ENCODE measurements around the gene RIPOR2. TPM values are rescaled to one million over a fixed set of nuclear protein-coding genes. Genes with fewer than 3 reads are reported as not detected.
A peak's percentile ranks its signal among the peaks of the same experiment; 100 is the strongest.

The RIPOR2 gene
- total and polyA plus RNA-seq, 11 donors = 0.76 to 14.2 (median 4.2) TPM

DNA sequence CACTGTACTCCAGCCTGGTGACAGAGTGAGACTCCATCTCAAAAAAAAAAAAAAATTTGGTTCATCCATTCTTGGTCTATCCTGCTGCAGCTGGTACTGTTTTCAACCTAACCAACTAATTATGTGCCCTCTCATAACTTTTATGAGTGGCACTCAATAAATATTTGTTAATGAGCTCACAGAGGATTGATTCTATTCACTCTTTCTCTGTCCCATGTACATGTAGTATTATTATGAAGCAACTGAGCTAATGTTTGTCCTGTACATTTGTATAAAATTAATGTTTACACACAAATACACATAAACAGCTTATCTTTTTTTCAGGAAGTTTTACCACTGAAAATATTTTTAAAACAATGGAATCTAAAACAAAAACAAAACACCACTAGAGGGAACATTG is 10.1 kb downstream of the RIPOR2 start:
- peak overlapping the region in 1 of 12 donors; percentile 65 for H3K27ac ChIP-seq
- peaks cover 0 to 75% (median 11%) of the 10 kb centered on the region in 12 donors for H3K4me1 ChIP-seq
- no peaks in the 10 kb centered on the region for H3K36me3 ChIP-seq
- DNase-seq (no peak), ATAC-seq (no peak)
- intact Hi-C loops (cut with DNase I) = no loop called here
- no peaks in the 10 kb centered on the region for H3K27me3 ChIP-seq
- H3K4me3 ChIP-seq = no peak overlapping the region
- TF ChIP-seq POLR2A (IDR thresholded peaks at IDR 0.05) = no peak
- TF ChIP-seq, protein P1, sequence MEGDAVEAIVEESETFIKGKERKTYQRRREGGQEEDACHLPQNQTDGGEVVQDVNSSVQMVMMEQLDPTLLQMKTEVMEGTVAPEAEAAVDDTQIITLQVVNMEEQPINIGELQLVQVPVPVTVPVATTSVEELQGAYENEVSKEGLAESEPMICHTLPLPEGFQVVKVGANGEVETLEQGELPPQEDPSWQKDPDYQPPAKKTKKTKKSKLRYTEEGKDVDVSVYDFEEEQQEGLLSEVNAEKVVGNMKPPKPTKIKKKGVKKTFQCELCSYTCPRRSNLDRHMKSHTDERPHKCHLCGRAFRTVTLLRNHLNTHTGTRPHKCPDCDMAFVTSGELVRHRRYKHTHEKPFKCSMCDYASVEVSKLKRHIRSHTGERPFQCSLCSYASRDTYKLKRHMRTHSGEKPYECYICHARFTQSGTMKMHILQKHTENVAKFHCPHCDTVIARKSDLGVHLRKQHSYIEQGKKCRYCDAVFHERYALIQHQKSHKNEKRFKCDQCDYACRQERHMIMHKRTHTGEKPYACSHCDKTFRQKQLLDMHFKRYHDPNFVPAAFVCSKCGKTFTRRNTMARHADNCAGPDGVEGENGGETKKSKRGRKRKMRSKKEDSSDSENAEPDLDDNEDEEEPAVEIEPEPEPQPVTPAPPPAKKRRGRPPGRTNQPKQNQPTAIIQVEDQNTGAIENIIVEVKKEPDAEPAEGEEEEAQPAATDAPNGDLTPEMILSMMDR (IDR thresholded peaks at IDR 0.05) = no peak
- H3K9me3 ChIP-seq = no peaks in the 10 kb centered on the region

DNA sequence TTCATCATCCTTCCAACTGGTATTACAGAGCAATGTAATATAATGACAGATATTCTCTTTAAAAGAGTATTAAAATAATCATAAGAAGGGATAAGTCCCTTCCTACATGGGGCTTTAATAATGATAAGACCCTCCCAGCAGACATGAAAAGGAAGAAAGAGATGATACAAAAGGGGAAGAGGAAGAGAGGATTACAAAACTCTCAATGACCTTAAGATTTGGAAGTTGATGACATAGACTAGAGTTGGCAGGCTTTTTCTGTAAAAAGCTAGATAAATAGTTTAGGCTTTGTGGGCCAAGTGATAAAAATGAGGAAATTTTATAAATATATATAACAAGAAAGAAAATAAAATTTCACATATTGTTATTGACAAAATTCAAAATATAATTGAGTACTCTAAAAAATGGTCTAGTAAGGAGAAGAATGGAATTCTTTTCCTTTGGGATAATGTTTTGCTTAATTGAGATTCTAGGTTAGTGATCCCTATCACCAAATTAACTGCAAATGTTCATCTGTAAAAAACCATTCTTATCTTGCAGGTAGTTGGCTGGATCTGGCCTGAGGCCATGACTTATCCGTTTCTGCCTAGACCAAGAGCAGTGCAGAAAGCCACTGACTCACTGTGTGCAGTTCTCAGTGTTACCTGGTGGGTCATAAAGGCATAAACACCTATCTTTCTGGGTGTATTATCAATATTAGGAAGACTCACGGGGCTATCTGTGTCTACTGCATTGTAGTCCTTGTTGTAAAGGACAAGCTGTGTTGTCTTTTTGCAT is 11.0 kb downstream of the RIPOR2 start:
- H3K27me3 ChIP-seq = no peaks in the 10 kb centered on the region
- TF ChIP-seq, protein P1 (IDR thresholded peaks at IDR 0.05) = no peak
- TF ChIP-seq POLR2A (IDR thresholded peaks at IDR 0.05) = no peak
- WGBS, 4 donors = 76 to 85% (median 81%) methylated on average over 2 of the region's 2 CpGs
- intact Hi-C loops (cut with DNase I) = no loop called here
- H3K9me3 ChIP-seq = no peaks in the 10 kb centered on the region
- H3K36me3 ChIP-seq = no peaks in the 10 kb centered on the region
- H3K27ac ChIP-seq = peak overlapping the region in 1 of 12 donors; percentile 65
- ATAC-seq (no peak), DNase-seq (no peak)
- peaks cover 0 to 75% (median 10%) of the 10 kb centered on the region in 12 donors for H3K4me1 ChIP-seq
- H3K4me3 ChIP-seq = no peak overlapping the region

DNA sequence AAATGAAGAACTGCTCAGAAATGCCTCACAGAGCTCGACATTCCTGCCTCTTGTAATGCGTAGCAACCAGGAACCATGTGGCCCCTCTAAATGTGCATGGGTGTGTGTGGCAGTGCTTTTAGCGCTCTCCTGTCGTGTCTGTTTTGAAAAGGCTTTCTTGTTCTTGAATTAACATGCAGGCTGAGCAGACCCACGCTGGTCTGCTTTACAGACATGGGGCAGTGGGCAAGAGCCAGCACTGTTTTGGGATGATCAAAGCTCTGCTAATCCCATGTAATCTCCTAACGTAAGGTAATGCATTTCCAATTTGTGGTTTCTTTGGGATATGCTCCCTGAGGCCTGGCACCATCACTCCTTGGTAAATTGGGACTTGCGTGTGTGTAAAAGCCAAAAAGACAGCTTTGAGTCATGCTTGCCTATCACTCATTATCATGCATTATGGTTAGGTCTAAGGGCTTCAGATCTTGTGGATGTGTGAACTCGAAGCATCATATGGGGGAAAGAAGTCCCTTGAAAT is 11.8 kb downstream of the RIPOR2 start:
- Histone ChIP-seq H3K9me3 (no peaks in the 10 kb centered on the region), H3K4me1 (peaks cover 0 to 76% (median 11%) of the 10 kb centered on the region in 12 donors), H3K4me3 (no peak overlapping the region), H3K27me3 (no peaks in the 10 kb centered on the region), H3K27ac (peak overlapping the region in 1 of 12 donors; percentile 65), H3K36me3 (no peaks in the 10 kb centered on the region)
- WGBS, 4 donors = 85 to 93% (median 91%) methylated on average over 8 of the region's 8 CpGs
- intact Hi-C loops (cut with DNase I) = no loop called here
- ATAC-seq (no peak), DNase-seq (no peak)
- TF ChIP-seq POLR2A (IDR thresholded peaks at IDR 0.05) = no peak
- TF ChIP-seq, protein P1 (IDR thresholded peaks at IDR 0.05) = no peak

DNA sequence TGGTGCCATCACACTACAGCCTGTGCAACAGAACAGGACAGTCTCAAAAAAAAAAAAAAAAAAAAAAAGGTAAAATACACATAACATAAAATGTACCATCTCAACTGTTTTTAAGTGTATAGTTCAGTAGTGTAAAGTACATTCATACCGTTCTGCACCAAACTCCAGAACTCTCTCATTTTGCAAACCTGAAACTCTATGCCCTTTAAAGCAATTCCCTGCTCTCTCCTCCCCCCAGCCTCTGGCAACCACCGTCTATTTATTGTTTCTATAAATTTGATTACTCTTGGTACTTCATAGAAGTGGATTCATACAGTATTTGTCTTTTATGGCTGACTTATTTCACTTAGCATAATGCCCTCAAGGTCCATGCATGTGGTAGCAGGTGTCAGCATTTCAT is 12.9 kb downstream of the RIPOR2 start:
- Histone ChIP-seq H3K4me1 (peaks cover 0 to 76% (median 17%) of the 10 kb centered on the region in 12 donors), H3K4me3 (no peak overlapping the region)
- WGBS, 4 donors = 93 to 95% (median 93%) methylated on average over 2 of the region's 2 CpGs

More for the DNA sequence above, 12.9 kb downstream of the RIPOR2 start:
- ATAC-seq (no peak), DNase-seq (no peak)
- no peaks in the 10 kb centered on the region for H3K27me3 ChIP-seq
- TF ChIP-seq, protein P1 (IDR thresholded peaks at IDR 0.05) = no peak
- no peak for TF ChIP-seq POLR2A (IDR thresholded peaks at IDR 0.05)
- H3K27ac ChIP-seq = no peak overlapping the region
- H3K36me3 ChIP-seq = no peaks in the 10 kb centered on the region
- H3K9me3 ChIP-seq = no peaks in the 10 kb centered on the region
- intact Hi-C loops (cut with DNase I) = no loop called here
